H1 (cell line): ENCODE results near the gene LDLRAD3.

ENCODE experiments used
- ASH2L ChIP-seq: fragments of 200-600, 300-600 bp; sonication (generic); IDR thresholded peaks from one replicate; pipeline ENCODE4 v1.7.1; 2017; ENCODE audit warnings: low read length
- BCL11A ChIP-seq, 2 experiments: IDR thresholded peaks; one replicate each; pipeline ENCODE4 v1.6.1; 2011; ENCODE audit warnings: low read depth in 2 of 2, low read length in 2 of 2, mild to moderate bottlenecking in 2 of 2
- BRCA1 ChIP-seq: IDR thresholded peaks from 2 replicates; pipeline ENCODE4 v1.6.1; 2012; ENCODE audit warnings: low read depth, low read length, improper control_type of control experiment
- CTCF ChIP-seq, 3 experiments: IDR thresholded peaks; 1 replicate in 2 of 3; 2 replicates in 1 of 3; pipeline versions ENCODE4 v1.5.1 to v1.6.1; 2011; ENCODE audit warnings: low read length in 3 of 3, mild to moderate bottlenecking in 3 of 3, inconsistent platforms in 2 of 3, low read depth in 1 of 3, moderate library complexity in 1 of 3; ENCODE audit not compliant: insufficient read depth in 1 of 3; ENCODE audit errors: control extremely low read depth in 1 of 3
- EGR1 ChIP-seq: IDR thresholded peaks from 2 replicates; pipeline ENCODE4 v1.6.1; 2011; ENCODE audit warnings: low read depth, low read length, borderline replicate concordance
- FOSL1 ChIP-seq: IDR thresholded peaks from 2 replicates; pipeline ENCODE4 v1.6.1; 2011; ENCODE audit warnings: mild to moderate bottlenecking, low read depth, low read length, moderate library complexity; ENCODE audit not compliant: insufficient read depth
- MAX ChIP-seq: IDR thresholded peaks from 2 replicates; pipeline ENCODE4 v1.6.1; 2012; ENCODE audit warnings: inconsistent platforms
- POLR2A ChIP-seq, 2 experiments: IDR thresholded peaks; 1 replicate in 1 of 2; 2 replicates in 1 of 2; pipeline ENCODE4 v1.6.1; 2011; ENCODE audit warnings: low read depth in 2 of 2, low read length in 2 of 2, mild to moderate bottlenecking in 2 of 2; ENCODE audit errors: control extremely low read depth in 1 of 2
- POLR2AphosphoS5 ChIP-seq: IDR thresholded peaks from 2 replicates; pipeline ENCODE4 v1.6.1; 2011; ENCODE audit warnings: low read depth, low read length
- RBBP5 ChIP-seq: IDR thresholded peaks from 2 replicates; pipeline ENCODE4 v1.7.1; 2012; ENCODE audit warnings: low read depth, mild to moderate bottlenecking, inconsistent platforms, low read length, moderate library complexity, borderline replicate concordance
- SP1 ChIP-seq: IDR thresholded peaks from 2 replicates; pipeline ENCODE4 v1.6.1; 2011; ENCODE audit warnings: low read depth, low read length
- TCF12 ChIP-seq: IDR thresholded peaks from 2 replicates; pipeline ENCODE4 v1.6.1; 2011; ENCODE audit warnings: low read depth, mild to moderate bottlenecking, low read length
- USF2 ChIP-seq: IDR thresholded peaks from 2 replicates; pipeline ENCODE4 v1.6.1; 2011; ENCODE audit warnings: low read length, improper control_type of control experiment

GRCh38 chr11:36053281-36053680 lies 109.4 kb downstream of the LDLRAD3 start:
- TF ChIP-seq SP1 = no peak
- no peak for TF ChIP-seq CTCF (IDR thresholded peaks at IDR 0.05; ENCODE audit: control extremely low read depth in 1 of 3, insufficient read depth in 1 of 3, low read depth in 1 of 3, low read length in 3 of 3)
- TF ChIP-seq BCL11A (IDR thresholded peaks at IDR 0.05; ENCODE audit: low read depth in 2 of 2, low read length in 2 of 2) = no peak
- TF ChIP-seq BRCA1 = no peak
- no peak for TF ChIP-seq TCF12
- TF ChIP-seq EGR1 = no peak
- no peak for TF ChIP-seq POLR2AphosphoS5
- TF ChIP-seq RBBP5 = no peak
- no peak for TF ChIP-seq MAX
- TF ChIP-seq POLR2A (IDR thresholded peaks at IDR 0.05; ENCODE audit: control extremely low read depth in 1 of 2, low read depth in 2 of 2, low read length in 2 of 2) = no peak
- TF ChIP-seq USF2 = no peak
- no peak for TF ChIP-seq ASH2L
- no peak for TF ChIP-seq FOSL1
